IPS-NIHi7 (cell line): ENCODE results near the gene KCNJ6.

Experiments
- DNase-seq: peaks from one replicate; pipeline ENCODE4 v3.0.0; 2012; ENCODE audit warnings: mixed read lengths; ENCODE audit errors: extremely low spot score

The KCNJ6 gene

GRCh38 chr21:37905291-37905690 lies 11.0 kb downstream of the KCNJ6 start:
- DNase-seq: no peak

DNA sequence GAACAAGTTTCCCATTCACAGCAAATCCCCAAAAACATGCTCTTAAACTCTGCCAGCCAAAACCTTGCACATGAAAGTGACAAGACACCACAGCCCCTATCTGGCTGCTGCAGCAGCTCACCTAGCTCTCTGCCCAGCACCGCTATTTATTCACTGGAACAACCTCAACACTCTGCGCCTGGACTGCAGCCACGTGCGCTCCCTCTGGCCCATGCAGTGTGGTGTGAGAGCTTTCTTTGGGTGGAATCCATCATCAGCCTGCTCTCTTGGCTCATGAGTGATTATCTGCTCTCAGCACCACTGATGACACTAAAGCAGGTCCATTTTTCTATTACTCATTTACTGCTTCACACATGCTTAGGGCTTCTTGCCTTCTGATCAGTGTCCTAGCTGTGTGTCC lies 11.4 kb downstream of the KCNJ6 start:
- DNase-seq: no peak

GRCh38 chr21:37903396-37903795 lies 12.9 kb downstream of the KCNJ6 start:
- no peak for DNase-seq

DNA sequence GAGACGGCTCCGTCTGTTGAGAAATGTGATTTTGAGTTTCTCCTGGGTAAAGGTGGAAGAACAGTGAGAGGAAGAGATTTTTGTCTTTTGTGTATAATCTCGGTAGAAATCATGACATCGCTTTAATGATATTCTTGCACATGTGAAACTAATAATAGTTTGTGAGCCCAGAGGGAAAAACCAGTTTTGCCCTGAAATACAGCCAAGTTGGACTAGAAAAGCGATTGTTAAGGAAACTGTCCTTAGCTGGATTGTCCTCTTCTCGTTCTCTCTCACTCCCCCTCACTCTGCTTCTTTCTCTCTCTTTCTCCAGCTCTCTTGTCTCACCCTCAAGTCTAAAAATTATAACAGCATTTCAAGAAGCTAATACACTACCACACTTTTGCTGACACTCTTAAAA lies 17.1 kb downstream of the KCNJ6 start:
- DNase-seq: no peak

GRCh38 chr21:37896788-37897187 lies 19.5 kb downstream of the KCNJ6 start:
- no peak for DNase-seq

GRCh38 chr21:37891972-37892371 lies 24.3 kb downstream of the KCNJ6 start:
- no peak for DNase-seq

DNA sequence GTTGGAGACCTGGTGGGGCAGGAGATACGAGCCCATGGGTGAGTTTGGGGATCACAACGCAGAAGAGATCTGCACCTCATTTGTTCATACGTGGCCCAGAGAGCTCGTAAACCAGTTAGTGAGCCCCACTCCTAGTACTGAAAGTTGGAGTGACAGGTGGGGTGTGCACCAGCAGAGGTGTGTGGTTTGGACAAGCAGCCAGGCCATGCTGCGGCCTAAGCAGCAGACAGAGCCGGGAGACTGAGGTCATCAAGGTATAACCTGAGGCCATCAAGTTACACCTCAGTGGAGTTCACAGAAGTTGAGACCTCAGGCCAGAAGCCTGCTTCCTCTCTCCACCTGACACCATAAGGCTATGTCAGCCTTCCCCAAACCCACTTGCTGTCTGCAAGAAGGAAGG lies 27.6 kb downstream of the KCNJ6 start:
- no peak for DNase-seq

GRCh38 chr21:37886726-37887299 lies 29.4 kb downstream of the KCNJ6 start:
- no peak for DNase-seq

DNA sequence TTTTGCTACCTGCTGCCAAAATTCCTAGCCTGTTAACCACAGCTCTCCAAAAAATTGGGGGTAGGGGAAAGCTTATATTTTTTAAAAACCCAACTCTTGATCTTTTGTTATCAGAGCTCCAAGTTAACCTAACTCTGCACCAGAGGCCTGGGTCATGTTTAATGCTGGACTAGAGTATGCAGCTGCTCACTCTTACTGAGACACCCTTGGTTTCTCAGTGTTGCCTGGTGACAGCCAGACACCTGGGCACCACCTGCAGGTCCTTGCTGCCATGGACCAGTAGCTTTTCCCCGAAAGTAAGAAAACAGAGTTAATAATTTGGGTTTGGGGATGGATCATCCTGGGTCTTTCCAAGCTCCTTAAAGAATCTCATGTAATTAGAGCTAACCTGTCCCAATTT lies 30.1 kb downstream of the KCNJ6 start:
- DNase-seq: no peak

GRCh38 chr21:37878946-37879660 lies 37.2 kb downstream of the KCNJ6 start:
- DNase-seq: no peak

- DNase-seq: no peak
Observed at GRCh38 chr21:37877888-37878684, 38.2 kb downstream of the KCNJ6 start.

GRCh38 chr21:37877171-37877570 lies 39.1 kb downstream of the KCNJ6 start:
- DNase-seq: no peak

DNA sequence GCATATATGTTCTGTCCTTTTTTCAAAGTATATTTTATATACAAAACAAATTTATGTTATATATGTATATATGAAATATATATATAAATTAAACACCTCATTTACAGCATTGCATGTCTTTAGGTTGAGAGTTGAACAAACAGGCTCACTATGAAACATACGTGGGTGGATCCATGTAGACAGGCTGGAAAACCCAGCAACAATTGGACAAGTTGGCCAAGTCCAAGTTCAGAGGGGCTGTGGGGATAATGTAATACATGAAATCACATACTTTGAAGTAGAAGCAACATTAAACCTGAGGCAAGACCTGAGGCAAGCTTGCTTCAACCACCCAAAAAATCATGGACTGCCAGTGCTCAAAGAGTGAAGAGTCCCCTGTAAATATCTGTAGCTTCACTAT lies 39.7 kb downstream of the KCNJ6 start:
- no peak for DNase-seq

GRCh38 chr21:37874904-37875780 lies 41.1 kb downstream of the KCNJ6 start:
- no peak for DNase-seq

DNA sequence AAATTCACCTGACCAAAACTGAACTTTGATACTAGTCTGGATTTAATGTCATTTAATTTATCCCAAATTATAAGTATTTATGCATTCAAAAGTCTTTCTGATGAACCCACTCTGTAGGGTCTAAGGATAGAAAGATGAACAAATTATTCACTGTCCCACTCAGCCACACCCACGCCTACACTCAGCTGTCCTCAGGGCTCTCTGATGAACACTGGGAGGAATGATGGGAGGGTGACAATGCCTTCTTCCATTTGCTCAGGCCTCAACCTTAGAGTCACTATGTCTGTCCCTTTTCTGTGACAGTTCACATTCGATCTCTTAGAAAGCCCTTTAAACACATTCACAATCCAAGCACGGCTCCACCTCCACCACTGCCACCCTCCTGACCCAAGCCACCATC lies 41.8 kb downstream of the KCNJ6 start:
- no peak for DNase-seq

- DNase-seq: no peak
Observed at GRCh38 chr21:37873655-37874054, 42.6 kb downstream of the KCNJ6 start.

DNA sequence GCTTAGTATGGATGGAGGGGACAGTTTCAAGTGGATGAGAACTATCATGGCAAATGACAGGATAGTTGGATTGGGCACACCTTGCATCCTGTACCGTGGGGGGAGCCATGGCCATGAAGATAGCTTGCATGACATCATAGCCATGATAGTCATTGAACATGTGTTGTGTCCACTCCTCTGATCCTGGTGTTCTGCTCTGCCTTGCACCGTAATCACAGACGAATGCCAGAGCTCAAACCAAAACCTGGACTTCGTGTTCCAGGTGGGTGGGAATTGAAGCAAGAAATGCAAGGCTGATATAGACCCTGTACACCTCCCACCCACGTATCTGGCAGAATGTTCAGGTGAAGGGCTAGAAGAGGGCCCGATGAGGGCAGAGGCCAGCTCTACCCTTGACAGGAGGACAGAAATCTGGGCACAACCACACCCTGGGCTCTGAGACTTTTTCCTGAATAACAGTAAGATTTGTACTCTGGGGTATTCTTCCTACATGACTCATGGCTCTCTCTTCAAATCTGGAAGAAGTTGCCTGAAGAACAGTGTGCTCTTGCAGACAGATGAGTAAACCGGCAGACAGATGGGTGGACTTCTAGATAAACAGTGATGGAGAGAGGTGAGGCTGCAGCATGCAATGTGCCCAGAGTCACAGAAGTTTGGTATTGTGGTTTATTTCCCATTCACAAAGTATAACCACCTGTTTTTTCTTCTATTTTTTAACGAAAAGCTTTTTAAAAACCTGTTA lies 45.0 kb downstream of the KCNJ6 start:
- no peak for DNase-seq

- DNase-seq: no peak
Observed at GRCh38 chr21:37870221-37870620, 46.0 kb downstream of the KCNJ6 start.

DNA sequence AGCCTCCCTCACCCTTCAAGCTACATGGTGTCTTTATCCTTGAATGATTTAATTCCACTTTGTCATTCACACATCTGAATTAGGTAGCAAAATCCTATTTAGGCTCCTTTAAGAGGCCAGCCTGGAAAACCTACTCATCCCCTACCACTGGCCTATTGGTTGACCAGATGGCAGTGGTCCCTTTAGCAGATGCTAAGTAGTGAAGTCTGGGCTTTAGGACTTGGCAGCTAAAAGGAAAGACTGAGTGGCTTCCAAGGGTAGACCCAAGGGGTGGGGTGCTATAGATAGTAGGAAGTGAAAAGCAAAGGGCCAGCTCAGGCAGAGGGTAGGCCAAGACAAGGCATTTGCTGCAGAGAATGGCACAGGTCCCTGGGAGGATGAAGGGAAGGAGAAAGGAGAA lies 46.6 kb downstream of the KCNJ6 start:
- no peak for DNase-seq

DNA sequence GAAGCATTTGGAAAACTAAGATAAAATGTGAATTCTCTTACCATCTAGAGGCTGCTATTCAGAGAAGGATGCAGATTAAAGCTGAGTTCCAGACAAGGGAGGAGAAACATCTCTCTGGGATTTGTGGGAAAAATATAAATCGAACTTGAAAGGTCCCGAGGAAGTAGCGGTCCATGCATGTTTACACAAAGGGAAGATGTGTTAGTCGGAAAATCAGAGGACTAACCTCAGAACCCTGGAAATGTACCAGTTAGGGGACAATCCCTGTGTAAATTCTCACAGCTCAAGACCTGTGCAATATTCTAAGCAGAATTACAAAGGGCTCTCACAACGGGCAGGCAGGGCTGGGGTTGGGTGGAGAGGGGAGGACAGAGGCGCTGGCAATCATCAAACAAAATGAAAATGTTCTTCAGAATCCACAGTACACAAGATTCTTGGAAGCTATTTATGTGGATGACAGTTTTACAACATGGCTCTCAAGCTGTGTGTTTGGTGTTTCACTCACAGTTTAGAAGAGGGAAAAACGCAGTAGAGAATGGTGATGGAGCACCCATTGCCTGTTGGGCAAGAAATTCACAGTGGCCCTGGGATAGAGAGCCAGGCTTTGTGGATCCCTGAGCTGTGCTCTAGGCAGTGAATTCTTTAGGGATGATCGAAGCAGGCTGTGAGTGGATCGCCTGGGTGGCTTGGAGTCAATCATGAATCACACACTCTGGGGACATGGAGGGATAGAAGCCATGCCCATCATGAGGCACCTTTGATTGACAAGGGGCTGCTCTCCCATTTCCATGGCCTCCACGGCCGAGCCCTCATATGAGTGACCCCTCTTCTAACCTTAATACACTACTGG lies 47.6 kb downstream of the KCNJ6 start:
- DNase-seq: no peak
